Esophagus muscularis mucosa (tissue), 4 donors: ENCODE measurements around the gene ISG20. TPM values are rescaled to one million over a fixed set of nuclear protein-coding genes. Genes with fewer than 3 reads are reported as not detected.
A peak's percentile ranks its signal among the peaks of the same experiment; 100 is the strongest.

Source experiments
- DNase-seq: peaks from one replicate; pipeline ENCODE4 v3.0.0-alpha.2; 2017; ENCODE audit errors: extremely low spot score
- H3K27ac ChIP-seq, 4 donors: fragments of 200-600 bp; sonication (generic); replicated peaks in 1 of 4; 1 replicate in 3 of 4; 2 replicates in 1 of 4; pipeline ENCODE4 v1.5.1; 2016 to 2019; ENCODE audit warnings: mild to moderate bottlenecking in 1 of 4
- H3K27me3 ChIP-seq, 4 donors: fragments of 200-600 bp; sonication (generic); one replicate each; pipeline versions ENCODE4 v1.5.1 to v1.6.0; 2016 to 2019
- H3K36me3 ChIP-seq, 4 donors: fragments of 200-600 bp; sonication (generic); one replicate each; pipeline ENCODE4 v1.5.1; 2016 to 2019
- H3K4me1 ChIP-seq, 4 donors: fragments of 200-600 bp; sonication (generic); one replicate each; pipeline ENCODE4 v1.5.1; 2016 to 2019
- H3K4me3 ChIP-seq, 4 donors: fragments of 200-600 bp; sonication (generic); 1 replicate in 2 of 4; 2 replicates in 2 of 4; pipeline ENCODE4 v1.5.1; 2016 to 2019; ENCODE audit warnings: mild to moderate bottlenecking in 4 of 4, moderate library complexity in 1 of 4
- H3K9me3 ChIP-seq, 4 donors: fragments of 200-600 bp; sonication (generic); 1 replicate in 3 of 4; 2 replicates in 1 of 4; pipeline ENCODE4 v1.5.1; 2016 to 2019
- EP300 ChIP-seq: sonication (generic); formaldehyde crosslinking; IDR thresholded peaks from one replicate; pipeline ENCODE4 v1.6.1; 2017; ENCODE audit warnings: antibody characterized with exemption
- POLR2A ChIP-seq: fragments of 450-650 bp; IDR thresholded peaks from one replicate; pipeline ENCODE4 v1.6.1; 2017; ENCODE audit warnings: antibody characterized with exemption, moderate library complexity, mild to moderate bottlenecking, low read depth
- POLR2AphosphoS5 ChIP-seq, 2 donors: sonication (generic); formaldehyde crosslinking; IDR thresholded peaks; one replicate each; pipeline ENCODE4 v1.6.1; 2017; ENCODE audit warnings: antibody characterized with exemption in 2 of 2
- WGBS: methylation state at CpG from one replicate; pipeline ENCODE4 v1.1.5; 2018; 5-methylcytosine and 5-hydroxymethylcytosine counted together
- intact Hi-C: fragments of 100-400 bp; cut with DNase I; formaldehyde crosslinking; loops from one replicate; pipeline ENCODE4 v1.15.1; 2023
- total RNA-seq, 4 donors: library from RNA; depleted of rRNA; stranded (reverse); fragments of >200 nt; gene quantifications; one replicate each; pipeline versions ENCODE4 v1.1.0 to v1.2.1, GENCODE V29; 2016
- TF ChIP-seq, protein P1 (sequence below), 3 experiments: fragments of 200-600 bp in 2 of 3; fragments of 450-650 bp in 1 of 3; sonication (generic) in 2 of 3; IDR thresholded peaks; one replicate each; pipeline ENCODE4 v1.5.1; 2017 to 2019; ENCODE audit warnings: antibody characterized with exemption in 3 of 3, mild to moderate bottlenecking in 2 of 3, moderate library complexity in 1 of 3

The ISG20 gene
- total RNA-seq, 4 donors from 2014 or later = 6.1 to 21.2 (median 9.8) TPM

DNA sequence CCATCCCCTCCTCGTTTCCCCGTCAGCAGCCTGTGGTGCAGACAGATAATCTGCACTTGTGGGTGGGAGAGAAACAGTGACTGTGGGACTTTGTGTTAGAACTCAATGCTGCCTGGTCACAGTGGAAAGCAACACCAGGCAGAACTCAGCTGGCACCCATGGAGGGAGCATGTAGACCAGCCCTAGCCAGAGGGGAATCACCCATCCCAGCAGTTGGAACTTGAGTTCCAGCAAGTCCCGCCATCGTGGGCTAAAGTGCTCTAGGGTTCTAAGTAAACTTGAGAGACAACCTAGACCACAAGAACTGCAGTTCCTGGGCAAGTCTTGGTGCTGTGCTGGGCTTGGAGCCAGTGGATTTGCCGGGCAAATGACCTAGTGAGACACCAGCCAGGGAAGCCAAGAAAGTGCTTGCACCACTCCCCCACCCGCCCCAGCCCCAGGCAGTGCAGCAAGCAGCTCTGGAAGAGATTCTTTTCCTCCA lies 24.4 kb downstream of the ISG20 start:
- intact Hi-C loops = no loop called here
- Histone ChIP-seq H3K27ac (no peak overlapping the region), H3K36me3 (no peaks in the 10 kb centered on the region), H3K4me1 (peaks cover 0 to 11% (median 7%) of the 10 kb centered on the region in 4 donors), H3K27me3 (peaks cover 0 to 20% (median 0%) of the 10 kb centered on the region in 4 donors), H3K4me3 (no peak overlapping the region), H3K9me3 (no peaks in the 10 kb centered on the region)
- TF ChIP-seq EP300 (no peak), POLR2AphosphoS5 (IDR thresholded peaks at IDR 0.05) (no peak), POLR2A (no peak)
- TF ChIP-seq, protein P1, sequence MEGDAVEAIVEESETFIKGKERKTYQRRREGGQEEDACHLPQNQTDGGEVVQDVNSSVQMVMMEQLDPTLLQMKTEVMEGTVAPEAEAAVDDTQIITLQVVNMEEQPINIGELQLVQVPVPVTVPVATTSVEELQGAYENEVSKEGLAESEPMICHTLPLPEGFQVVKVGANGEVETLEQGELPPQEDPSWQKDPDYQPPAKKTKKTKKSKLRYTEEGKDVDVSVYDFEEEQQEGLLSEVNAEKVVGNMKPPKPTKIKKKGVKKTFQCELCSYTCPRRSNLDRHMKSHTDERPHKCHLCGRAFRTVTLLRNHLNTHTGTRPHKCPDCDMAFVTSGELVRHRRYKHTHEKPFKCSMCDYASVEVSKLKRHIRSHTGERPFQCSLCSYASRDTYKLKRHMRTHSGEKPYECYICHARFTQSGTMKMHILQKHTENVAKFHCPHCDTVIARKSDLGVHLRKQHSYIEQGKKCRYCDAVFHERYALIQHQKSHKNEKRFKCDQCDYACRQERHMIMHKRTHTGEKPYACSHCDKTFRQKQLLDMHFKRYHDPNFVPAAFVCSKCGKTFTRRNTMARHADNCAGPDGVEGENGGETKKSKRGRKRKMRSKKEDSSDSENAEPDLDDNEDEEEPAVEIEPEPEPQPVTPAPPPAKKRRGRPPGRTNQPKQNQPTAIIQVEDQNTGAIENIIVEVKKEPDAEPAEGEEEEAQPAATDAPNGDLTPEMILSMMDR (IDR thresholded peaks at IDR 0.05) = no peak
- DNase-seq = peak; percentile 82
- 90% methylated on average over 5 of the region's 6 CpGs for WGBS

DNA sequence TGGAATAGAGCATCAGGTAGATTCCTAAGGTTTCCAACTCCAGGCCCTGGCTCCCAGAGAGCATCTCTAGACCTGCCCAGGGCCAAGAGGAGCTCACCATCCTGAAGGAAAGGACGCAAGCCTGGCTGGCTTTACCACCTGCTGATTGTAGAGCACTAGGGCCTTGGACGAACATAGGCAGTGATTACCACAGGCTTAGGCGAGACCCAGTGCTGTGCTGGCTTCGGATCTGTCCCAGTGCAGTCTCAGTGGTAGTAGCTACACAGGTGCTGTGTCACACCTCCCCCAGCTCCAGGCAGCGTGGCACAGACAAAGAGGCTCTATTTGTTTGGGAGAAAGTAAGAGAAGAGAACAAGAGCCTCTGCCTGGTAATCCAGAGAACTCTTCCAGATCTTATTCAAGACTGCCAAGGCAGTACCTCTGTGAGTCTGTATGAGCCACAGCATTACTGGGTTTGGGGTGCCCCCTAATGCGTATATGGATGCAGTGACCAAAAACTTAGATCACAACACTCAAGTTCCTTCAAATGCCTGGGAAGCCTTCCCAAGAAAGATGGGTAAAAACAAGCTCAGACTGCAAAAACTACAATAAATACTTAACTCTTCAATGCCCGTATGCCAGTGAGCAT lies 25.4 kb downstream of the ISG20 start:
- H3K4me3 ChIP-seq = no peak overlapping the region
- H3K36me3 ChIP-seq = no peaks in the 10 kb centered on the region
- H3K27me3 ChIP-seq = peaks cover 0 to 16% (median 0%) of the 10 kb centered on the region in 4 donors
- intact Hi-C loops = no loop called here
- no peak overlapping the region for H3K27ac ChIP-seq
- WGBS = 81% methylated on average over 7 of the region's 7 CpGs
- DNase-seq = peak; percentile 87
- TF ChIP-seq POLR2AphosphoS5 (IDR thresholded peaks at IDR 0.05) (no peak), POLR2A (no peak), EP300 (no peak)
- TF ChIP-seq, protein P1 (IDR thresholded peaks at IDR 0.05) = peak in 1 of 3 experiments; percentile 27
- no peaks in the 10 kb centered on the region for H3K9me3 ChIP-seq
- H3K4me1 ChIP-seq = peaks cover 0 to 9% (median 4%) of the 10 kb centered on the region in 4 donors

DNA sequence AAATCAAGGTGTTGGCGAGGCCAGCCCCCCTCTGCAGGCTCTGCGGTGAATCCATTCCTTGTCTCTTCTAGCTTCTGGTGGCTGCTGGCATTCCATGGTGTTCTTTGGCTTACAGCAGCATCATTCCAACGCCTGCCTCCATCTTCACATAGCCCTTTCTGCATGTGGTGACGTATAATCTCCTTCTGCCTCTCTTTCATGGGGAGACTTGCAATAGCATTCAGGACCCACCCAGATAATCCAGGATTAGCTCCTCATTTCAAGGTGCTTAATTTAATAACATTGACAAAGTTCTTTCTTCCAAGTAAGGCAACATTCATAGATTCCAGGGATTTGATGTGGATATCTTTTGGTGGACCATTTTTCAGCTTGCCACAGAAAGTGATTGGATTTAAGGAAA lies 35.8 kb downstream of the ISG20 start:
- Histone ChIP-seq H3K27me3 (peaks cover 0 to 16% (median 0%) of the 10 kb centered on the region in 4 donors), H3K36me3 (no peaks in the 10 kb centered on the region), H3K9me3 (no peaks in the 10 kb centered on the region), H3K4me3 (no peak overlapping the region), H3K4me1 (no peaks in the 10 kb centered on the region), H3K27ac (no peak overlapping the region)
- WGBS = 67% methylated on average over 4 of the region's 4 CpGs
- intact Hi-C loops = no loop called here
- DNase-seq = no peak
- TF ChIP-seq POLR2AphosphoS5 (IDR thresholded peaks at IDR 0.05) = no peak
- TF ChIP-seq, protein P1 (IDR thresholded peaks at IDR 0.05) = no peak

DNA sequence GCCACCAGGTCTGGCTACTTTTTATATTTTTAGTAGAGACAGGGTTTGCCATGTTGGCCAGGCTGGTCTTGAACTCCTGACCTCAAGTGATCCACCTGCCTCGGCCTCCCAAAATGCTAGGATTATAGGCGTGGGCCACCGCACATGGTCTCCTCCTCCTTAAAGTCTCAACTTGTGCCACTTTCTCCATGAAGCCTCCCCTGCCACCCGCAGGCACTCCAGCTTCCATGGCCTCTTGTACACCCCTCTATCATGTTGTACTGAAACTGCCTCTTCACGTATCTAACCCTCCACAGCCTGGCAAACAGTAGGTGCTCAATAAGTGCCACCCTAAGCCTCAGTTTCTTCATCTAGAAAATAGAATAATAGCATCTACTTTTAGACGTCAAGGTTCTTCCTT lies 39.9 kb downstream of the ISG20 start:
- H3K36me3 ChIP-seq = no peaks in the 10 kb centered on the region
- no peak overlapping the region for H3K27ac ChIP-seq
- H3K9me3 ChIP-seq = no peaks in the 10 kb centered on the region
- 89% methylated on average over 6 of the region's 6 CpGs for WGBS
- intact Hi-C loops = no loop called here
- TF ChIP-seq, protein P1 (IDR thresholded peaks at IDR 0.05) = no peak
- TF ChIP-seq EP300 = no peak
- DNase-seq = peak; percentile 53
- H3K27me3 ChIP-seq = peaks cover 0 to 15% (median 0%) of the 10 kb centered on the region in 4 donors
- no peak overlapping the region for H3K4me3 ChIP-seq
- no peaks in the 10 kb centered on the region for H3K4me1 ChIP-seq
